H1 (cell line): ENCODE results near the gene SSU72. TPM values are rescaled to one million over a fixed set of nuclear protein-coding genes. Genes with fewer than 3 reads are reported as not detected.
A peak's percentile ranks its signal among the peaks of the same experiment; 100 is the strongest.

Experiments used
- CTCF ChIA-PET: fragments of 300-600 bp; sonication (Branson Sonifier 250); formaldehyde crosslinking; loops from one replicate; lab custom pipeline; 2021; ENCODE audit not compliant: partially characterized antibody; lab: Charles Lee
- POLR2A ChIA-PET: fragments of 300-600 bp; sonication (Branson Sonifier 250); formaldehyde crosslinking; loops from one replicate; lab custom pipeline; 2021; ENCODE audit warnings: inconsistent platforms; ENCODE audit not compliant: partially characterized antibody; lab: Charles Lee
- DNase-seq, 2 experiments: peaks; one replicate each; pipeline versions ENCODE4 v3.0.0 to v3.0.0-alpha.2; 2010 to 2022; ENCODE audit warnings: low spot score in 2 of 2, low read depth in 1 of 2, mixed read lengths in 1 of 2
- FAIRE-seq: peaks from 2 replicates; lab custom pipeline; 2011; peaks lifted over from hg19 to GRCh38; lab: Jason Lieb, UNC
- H2AFZ ChIP-seq: 2 replicates; pipeline ENCODE4 v1.8.1; 2012; ENCODE audit warnings: low read length, inconsistent platforms
- H2AK5ac ChIP-seq: 2 replicates; pipeline ENCODE4 v1.6.1; 2013; ENCODE audit warnings: low read depth, low read length
- H2BK120ac ChIP-seq: replicated peaks from 2 replicates; pipeline ENCODE3; 2013; ENCODE audit warnings: low read depth, low read length, inconsistent platforms
- H2BK12ac ChIP-seq: 2 replicates; pipeline ENCODE4 v1.6.1; 2013; ENCODE audit warnings: low read depth, low read length
- H2BK15ac ChIP-seq: 2 replicates; pipeline ENCODE4 v1.6.1; 2013; ENCODE audit warnings: low read length
- H2BK20ac ChIP-seq: 2 replicates; pipeline ENCODE4 v1.6.1; 2013; ENCODE audit warnings: low read length
- H2BK5ac ChIP-seq: 2 replicates; pipeline ENCODE4 v1.6.1; 2013; ENCODE audit warnings: low read depth, low read length
- H3K14ac ChIP-seq: 2 replicates; pipeline ENCODE4 v1.6.1; 2013; ENCODE audit warnings: inconsistent platforms; ENCODE audit not compliant: insufficient read length
- H3K18ac ChIP-seq: 2 replicates; pipeline ENCODE4 v1.6.1; 2013; ENCODE audit warnings: low read length; ENCODE audit errors: extremely low read depth
- H3K23ac ChIP-seq: 2 replicates; pipeline ENCODE4 v1.6.1; 2013; ENCODE audit warnings: inconsistent platforms; ENCODE audit not compliant: insufficient read length
- H3K23me2 ChIP-seq: 2 replicates; pipeline ENCODE4 v1.6.1; 2013; ENCODE audit warnings: low read depth, low read length
- H3K27ac ChIP-seq: 2 replicates; pipeline ENCODE4 v1.6.1; 2011; ENCODE audit warnings: low read depth, low read length, inconsistent platforms
- H3K27me3 ChIP-seq, 4 experiments: replicated peaks in 1 of 4; 1 replicate in 1 of 4; 2 replicates in 3 of 4; pipeline versions ENCODE4 v1.6.1 to v1.8.1; 2011 to 2013; ENCODE audit warnings: low read length in 3 of 4, mild to moderate bottlenecking in 3 of 4, inconsistent platforms in 2 of 4, mixed read lengths in 2 of 4, moderate library complexity in 1 of 4; ENCODE audit not compliant: control insufficient read depth in 3 of 4, insufficient read depth in 3 of 4; ENCODE audit errors: extremely low read depth in 1 of 4
- H3K36me3 ChIP-seq, 4 experiments: 2 replicates each; pipeline versions ENCODE4 v1.6.1 to v1.8.1; 2011 to 2013; ENCODE audit warnings: mild to moderate bottlenecking in 4 of 4, low read length in 3 of 4, moderate library complexity in 2 of 4, control low read depth in 1 of 4, inconsistent platforms in 1 of 4; ENCODE audit not compliant: insufficient read depth in 4 of 4, control insufficient read depth in 2 of 4
- H3K4ac ChIP-seq: replicated peaks from 2 replicates; pipeline ENCODE3; 2013; ENCODE audit warnings: low read length, low read depth, mixed read lengths, inconsistent platforms; ENCODE audit not compliant: insufficient read length
- H3K4me1 ChIP-seq, 4 experiments: replicated peaks in 1 of 4; 1 replicate in 1 of 4; 2 replicates in 3 of 4; pipeline versions ENCODE4 v1.6.1 to v1.8.1; 2011 to 2013; ENCODE audit warnings: low read length in 3 of 4, inconsistent platforms in 2 of 4, mixed read lengths in 1 of 4; ENCODE audit not compliant: insufficient read depth in 4 of 4, control insufficient read depth in 3 of 4
- H3K4me2 ChIP-seq, 2 experiments: 2 replicates each; pipeline versions ENCODE4 v1.6.1 to v1.8.1; 2011 to 2013; ENCODE audit warnings: low read depth in 2 of 2, low read length in 2 of 2, control low read depth in 1 of 2, inconsistent platforms in 1 of 2, mild to moderate bottlenecking in 1 of 2; ENCODE audit not compliant: insufficient read depth in 1 of 2
- H3K4me3 ChIP-seq, 4 experiments: fragments of 200-600, 300-600 bp in 1 of 4; sonication (generic), shearing (Covaris generic), sonication (Bioruptor Twin) in 1 of 4; 2 replicates each; pipeline versions ENCODE4 v1.5.1 to v1.8.1; 2011 to 2016; ENCODE audit warnings: low read length in 4 of 4, low read depth in 3 of 4, control low read depth in 2 of 4, inconsistent platforms in 2 of 4, mild to moderate bottlenecking in 2 of 4, mixed read lengths in 1 of 4, moderate library complexity in 1 of 4; ENCODE audit not compliant: insufficient read depth in 2 of 4; ENCODE audit errors: extremely low read depth in 1 of 4
- H3K56ac ChIP-seq: replicated peaks from 2 replicates; pipeline ENCODE3; 2013; ENCODE audit warnings: low read depth, mild to moderate bottlenecking, mixed read lengths, low read length, inconsistent platforms; ENCODE audit not compliant: insufficient read length
- H3K79me1 ChIP-seq: 2 replicates; pipeline ENCODE4 v1.6.1; 2013; ENCODE audit warnings: low read depth, low read length, control low read depth
- H3K79me2 ChIP-seq, 2 experiments: 2 replicates each; pipeline versions ENCODE4 v1.6.1 to v1.8.1; 2012 to 2013; ENCODE audit warnings: low read length in 2 of 2, mild to moderate bottlenecking in 2 of 2, inconsistent platforms in 1 of 2; ENCODE audit not compliant: insufficient read depth in 2 of 2, control insufficient read depth in 1 of 2
- H3K9ac ChIP-seq, 4 experiments: replicated peaks in 1 of 4; 1 replicate in 1 of 4; 2 replicates in 3 of 4; pipeline versions ENCODE4 v1.6.1 to v1.8.1; 2011 to 2013; ENCODE audit warnings: low read depth in 3 of 4, low read length in 3 of 4, control low read depth in 2 of 4, mild to moderate bottlenecking in 2 of 4, moderate library complexity in 2 of 4, inconsistent platforms in 1 of 4; ENCODE audit errors: extremely low read depth in 1 of 4
- H3K9me3 ChIP-seq, 2 experiments: 2 replicates each; pipeline versions ENCODE4 v1.6.1 to v1.8.1; 2012 to 2013; ENCODE audit warnings: mild to moderate bottlenecking in 2 of 2, moderate library complexity in 2 of 2, control low read depth in 1 of 2, inconsistent platforms in 1 of 2, low read depth in 1 of 2, low read length in 1 of 2, mixed read lengths in 1 of 2; ENCODE audit not compliant: insufficient read depth in 2 of 2
- H4K20me1 ChIP-seq, 2 experiments: replicated peaks in 1 of 2; 2 replicates each; pipeline versions ENCODE3 to v1.8.1; 2011 to 2013; ENCODE audit warnings: inconsistent platforms in 2 of 2, low read length in 2 of 2, mild to moderate bottlenecking in 1 of 2; ENCODE audit not compliant: insufficient read depth in 2 of 2, control insufficient read depth in 1 of 2
- H4K5ac ChIP-seq: 2 replicates; pipeline ENCODE4 v1.6.1; 2013; ENCODE audit warnings: low read length, low read depth, mixed read lengths, inconsistent platforms; ENCODE audit not compliant: insufficient read length
- H4K8ac ChIP-seq: 2 replicates; pipeline ENCODE4 v1.8.0; 2013; ENCODE audit warnings: mild to moderate bottlenecking, moderate library complexity, low read length, inconsistent platforms; ENCODE audit not compliant: insufficient read depth; ENCODE audit errors: extremely low read depth
- H4K91ac ChIP-seq: replicated peaks from 2 replicates; pipeline ENCODE3; 2013; ENCODE audit warnings: low read length, mixed read lengths, inconsistent platforms; ENCODE audit not compliant: insufficient read length
- ASH2L ChIP-seq: fragments of 200-600, 300-600 bp; sonication (generic); IDR thresholded peaks from one replicate; pipeline ENCODE4 v1.7.1; 2017; ENCODE audit warnings: low read length
- BRCA1 ChIP-seq: IDR thresholded peaks from 2 replicates; pipeline ENCODE4 v1.6.1; 2012; ENCODE audit warnings: low read depth, low read length, improper control_type of control experiment
- CBX5 ChIP-seq: fragments of 300-800, 300-1000 bp; sonication (generic); IDR thresholded peaks from 2 replicates; pipeline ENCODE4 v1.7.1; 2016; ENCODE audit warnings: antibody characterized with exemption, low read length, low read depth
- CHD2 ChIP-seq: IDR thresholded peaks from 2 replicates; pipeline ENCODE4 v1.6.1; 2012; ENCODE audit warnings: low read length, improper control_type of control experiment
- FOSL1 ChIP-seq: IDR thresholded peaks from 2 replicates; pipeline ENCODE4 v1.6.1; 2011; ENCODE audit warnings: mild to moderate bottlenecking, low read depth, low read length, moderate library complexity; ENCODE audit not compliant: insufficient read depth
- JUN ChIP-seq: IDR thresholded peaks from 2 replicates; pipeline ENCODE4 v1.6.1; 2011; ENCODE audit warnings: low read depth, mild to moderate bottlenecking, improper control_type of control experiment, low read length
- RXRA ChIP-seq: IDR thresholded peaks from 2 replicates; pipeline ENCODE4 v1.6.1; 2011; ENCODE audit warnings: low read depth, mild to moderate bottlenecking, low read length, moderate library complexity; ENCODE audit not compliant: insufficient read depth
- SAP30 ChIP-seq: fragments of 300-600 bp; sonication (generic); IDR thresholded peaks from 2 replicates; pipeline ENCODE4 v1.7.1; 2012; ENCODE audit warnings: low read length, moderate library complexity, mild to moderate bottlenecking, inconsistent platforms; ENCODE audit not compliant: insufficient read depth, insufficient replicate concordance
- SIX5 ChIP-seq: IDR thresholded peaks from 2 replicates; pipeline ENCODE4 v1.6.1; 2011; ENCODE audit warnings: mild to moderate bottlenecking, low read depth, low read length
- SP1 ChIP-seq: IDR thresholded peaks from 2 replicates; pipeline ENCODE4 v1.6.1; 2011; ENCODE audit warnings: low read depth, low read length
- SUZ12 ChIP-seq: fragments of 200-600 bp; sonication (generic); IDR thresholded peaks from 2 replicates; pipeline ENCODE4 v1.6.1; 2012; ENCODE audit warnings: mild to moderate bottlenecking, inconsistent platforms, low read length, moderate library complexity, mixed read lengths
- TAF1 ChIP-seq: IDR thresholded peaks from 2 replicates; pipeline ENCODE4 v1.6.1; 2011; ENCODE audit warnings: mild to moderate bottlenecking, low read depth, low read length
- TAF7 ChIP-seq: optimal IDR thresholded peaks from 2 replicates; pipeline ENCODE3; 2011; ENCODE audit warnings: low read depth, mild to moderate bottlenecking, inconsistent platforms, low read length, moderate library complexity, borderline replicate concordance
- TCF12 ChIP-seq: IDR thresholded peaks from 2 replicates; pipeline ENCODE4 v1.6.1; 2011; ENCODE audit warnings: low read depth, mild to moderate bottlenecking, low read length
- USF2 ChIP-seq: IDR thresholded peaks from 2 replicates; pipeline ENCODE4 v1.6.1; 2011; ENCODE audit warnings: low read length, improper control_type of control experiment
- WGBS, 2 experiments: shearing (Covaris generic) in 1 of 2; methylation state at CpG; one replicate each; pipeline versions ENCODE4 v1.1.6 to v1.1.7; 2013 to 2015; ENCODE audit warnings: low lambda C conversion rate in 2 of 2, mixed read lengths in 2 of 2, inconsistent platforms in 1 of 2, low coverage in 1 of 2, missing lambda C conversion rate in 1 of 2; ENCODE audit not compliant: insufficient replicate concordance in 2 of 2, insufficient coverage in 1 of 2, insufficient read length in 1 of 2; ENCODE audit errors: extremely low coverage in 1 of 2, missing lambda C conversion rate in 1 of 2; 5-methylcytosine and 5-hydroxymethylcytosine counted together
- polyA plus RNA-seq, 7 experiments: library from polyadenylated mRNA; depleted of rRNA in 3 of 7; stranded (reverse) in 5 of 7; unstranded in 2 of 7; fragments of >200 nt in 5 of 7; fragments of 200-250 nt in 2 of 7; gene quantifications; 1 replicate in 5 of 7; 2 replicates in 1 of 7; 4 replicates in 1 of 7; pipeline versions ENCODE4 v1.2.1 to v1.2.3, GENCODE V29; 2011 to 2013; ENCODE audit warnings: missing spikeins in 2 of 7, mixed read lengths in 2 of 7
- total RNA-seq: library from RNA; stranded (reverse); fragmentation: NEBNext Ultra II Directional; extraction: Animal tissue kit (Norgen Biotek cat#: 25700); gene quantifications from 2 replicates; pipeline ENCODE4 v1.2.1, GENCODE V29; 2021

Gene SSU72
- total and polyA plus RNA-seq, 2 of the 8 experiments (the other 6 are each of a cell fraction or from before 2014, with no cell fraction given) = 110 to 165 TPM

GRCh38 chr1:1622788-1623094 is 48.1 kb upstream of the SSU72 start:
- Histone ChIP-seq H4K5ac (no peak overlapping the region), H3K4ac (no peak overlapping the region), H3K9ac (no peak overlapping the region), H2BK12ac (no peak overlapping the region), H3K56ac (no peak overlapping the region), H2BK5ac (no peak overlapping the region), H3K23ac (no peak overlapping the region), H3K27ac (no peak overlapping the region), H2AK5ac (no peak overlapping the region), H2BK20ac (no peak overlapping the region), H4K20me1 (peaks cover 2 to 16% of the 10 kb centered on the region in 2 experiments), H3K9me3 (no peaks in the 10 kb centered on the region), H2BK15ac (no peak overlapping the region), H3K4me1 (no peaks in the 10 kb centered on the region; a peak in 2 of 7 replicates), H3K79me2 (no peaks in the 10 kb centered on the region), H4K8ac (peak overlapping the region; percentile 79; the same call in 1 of the 2 replicates), H2AFZ (no peak overlapping the region), H2BK120ac (no peak overlapping the region), H3K79me1 (no peaks in the 10 kb centered on the region; the same call in none of the 2 replicates), H3K36me3 (no peaks in the 10 kb centered on the region), H3K4me2 (no peak overlapping the region), H3K14ac (no peak overlapping the region), H4K91ac (no peak overlapping the region), H3K18ac (no peak overlapping the region), H3K27me3 (no peaks in the 10 kb centered on the region), H3K4me3 (no peak overlapping the region), H3K23me2 (no peaks in the 10 kb centered on the region)
- WGBS, 2 experiments = 95% methylated on average over 17 of the region's 17 CpGs; no CpG with 5 or more reads in 1 of the 2 experiments
- DNase-seq (no peak), FAIRE-seq (no peak)
- ChIA-PET POLR2A (no interaction called here), CTCF (interaction anchor here (0.8 to 1.8 kb wide), 3 partner anchors 10 to 182 kb away, joined by 3 to 4 read pairs (median 3); no protein-coding TSS in a partner anchor)
- TF ChIP-seq JUN (no peak), FOSL1 (no peak), SUZ12 (no peak), USF2 (no peak), TCF12 (no peak), SAP30 (no peak), CBX5 (no peak), CHD2 (no peak), RXRA (no peak), TAF7 (no peak), BRCA1 (no peak), SIX5 (no peak), TAF1 (no peak), SP1 (no peak), ASH2L (no peak)
